ENCODE data around the gene ZNF587. TPM values are rescaled to one million over a fixed set of nuclear protein-coding genes. Genes with fewer than 3 reads are reported as not detected.
"Not testable (repeated sequence)": the region's sequence is repeated elsewhere in the genome, so short reads cannot be mapped to it uniquely, and the experiment has no call there.

ZNF587 gene
- total RNA-seq, 1 donor from 2014 or later = 46.1 TPM

DNA sequence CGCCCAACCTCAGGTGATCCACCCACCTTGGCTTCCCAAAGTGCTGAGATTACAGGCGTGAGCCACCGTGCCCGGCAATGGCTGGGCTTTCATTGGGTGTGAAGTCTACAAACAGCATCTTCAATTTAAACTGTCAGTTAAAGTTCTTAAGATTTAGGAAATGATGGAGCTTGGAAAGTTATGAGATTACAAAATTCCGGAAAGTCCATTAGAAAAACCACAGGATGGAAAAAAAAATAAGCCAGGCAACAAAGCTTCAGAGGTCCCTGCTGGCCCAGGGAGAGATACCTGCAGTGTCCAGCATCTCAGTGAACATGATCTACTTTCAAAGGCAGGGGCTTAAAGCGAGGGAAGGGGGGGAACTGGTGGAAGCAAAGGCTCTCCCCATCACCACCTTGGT, 24.1 kb upstream of the ZNF587 start:
- Mint-ChIP-seq H3K4me1 (peaks cover 27% of the 10 kb centered on the region), H3K4me3 (peak overlapping the region; percentile 56), H3K27ac (ENCODE audit: unreplicated experiment) (no peak overlapping the region), H3K9me3 (no peaks in the 10 kb centered on the region), H3K36me3 (ENCODE audit: low read depth) (peaks cover 18% of the 10 kb centered on the region), H3K27me3 (ENCODE audit: low read depth) (no peaks in the 10 kb centered on the region)
- TF ChIP-seq CTCF (conservative IDR thresholded peaks at IDR 0.05) = no peak
- no peak for DNase-seq (ENCODE audit: low read depth, low spot score)

GRCh38 chr19:57829316-57829715, 20.3 kb upstream of the ZNF587 start:
- peak overlapping the region; percentile 3 for H3K27ac Mint-ChIP-seq (ENCODE audit: unreplicated experiment)
- TF ChIP-seq CTCF (conservative IDR thresholded peaks at IDR 0.05) = no peak
- H3K9me3 Mint-ChIP-seq = no peaks in the 10 kb centered on the region
- H3K36me3 Mint-ChIP-seq (ENCODE audit: low read depth) = peaks cover 22% of the 10 kb centered on the region
- no peak for DNase-seq (ENCODE audit: low read depth, low spot score)
- H3K27me3 Mint-ChIP-seq (ENCODE audit: low read depth) = no peaks in the 10 kb centered on the region
- H3K4me1 Mint-ChIP-seq = peaks cover 27% of the 10 kb centered on the region
- H3K4me3 Mint-ChIP-seq = peak overlapping the region; percentile 94

DNA sequence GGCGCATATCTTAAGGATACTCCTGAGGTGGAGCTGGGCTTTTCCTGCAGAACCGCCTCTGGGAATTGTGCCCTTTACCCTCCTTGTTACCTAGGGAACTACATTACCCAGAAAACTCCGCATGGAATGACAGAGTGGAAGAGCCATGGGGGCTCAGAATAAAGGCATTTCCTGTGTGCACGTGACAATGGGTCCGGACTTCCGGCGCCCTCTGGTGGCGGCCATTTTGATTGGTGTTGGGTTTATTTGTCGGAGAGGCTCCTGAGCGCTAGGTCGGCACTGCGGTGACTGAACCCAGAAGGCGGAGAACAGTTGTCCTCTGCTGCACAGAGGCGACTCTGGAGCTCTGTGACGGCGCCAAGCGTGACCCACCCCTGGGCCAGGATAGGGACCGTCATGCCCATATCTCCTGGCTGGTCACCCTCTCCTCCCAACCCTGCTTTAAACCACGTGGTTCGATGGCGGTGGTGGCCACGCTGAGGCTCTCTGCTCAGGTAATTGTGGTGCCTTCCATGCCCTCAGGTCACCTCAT, 19.5 kb upstream of the ZNF587 start, which contains the start of gene ZNF587B:
Gene ZNF587B, plus strand, starts transcription at position 229 of the 532 bp plus-strand sequence. Its CDS starts 230 bp downstream, at position 459.
- TF ChIP-seq CTCF (conservative IDR thresholded peaks at IDR 0.05) = peak; percentile 67
- Mint-ChIP-seq H3K36me3 (ENCODE audit: low read depth) (peaks cover 22% of the 10 kb centered on the region), H3K4me1 (peaks cover 27% of the 10 kb centered on the region), H3K27me3 (ENCODE audit: low read depth) (no peaks in the 10 kb centered on the region), H3K9me3 (no peaks in the 10 kb centered on the region), H3K4me3 (peak within 1 kb of the TSS; percentile 94), H3K27ac (ENCODE audit: unreplicated experiment) (peak within 1 kb of the TSS; percentile 83)
- DNase-seq (ENCODE audit: low read depth, low spot score) = peak; percentile 83

DNA sequence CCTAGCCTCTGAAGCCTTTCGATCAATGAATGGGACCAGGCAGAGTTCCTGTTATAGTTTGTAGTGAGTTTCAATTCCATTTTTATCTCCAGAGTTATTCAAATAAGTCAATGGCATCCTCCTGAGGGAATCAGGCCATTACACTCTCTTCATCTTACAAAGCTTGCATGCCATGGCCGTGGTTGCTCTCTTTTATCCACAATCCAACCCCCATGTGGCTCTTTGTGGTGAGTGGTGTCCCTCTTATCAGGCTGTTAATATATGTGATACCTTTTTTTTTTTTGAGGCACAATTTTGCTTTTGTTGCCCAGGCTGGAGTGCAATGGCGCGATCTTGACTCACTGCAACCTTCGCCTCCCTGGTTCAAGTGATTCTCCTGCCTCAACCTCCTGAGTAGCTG, 12.7 kb upstream of the ZNF587 start:
- not testable (repeated sequence) for DNase-seq (ENCODE audit: low read depth, low spot score); H3K9me3 Mint-ChIP-seq; H3K27me3 Mint-ChIP-seq (ENCODE audit: low read depth); H3K4me3 Mint-ChIP-seq; H3K27ac Mint-ChIP-seq (ENCODE audit: unreplicated experiment); H3K4me1 Mint-ChIP-seq; H3K36me3 Mint-ChIP-seq (ENCODE audit: low read depth)

DNA sequence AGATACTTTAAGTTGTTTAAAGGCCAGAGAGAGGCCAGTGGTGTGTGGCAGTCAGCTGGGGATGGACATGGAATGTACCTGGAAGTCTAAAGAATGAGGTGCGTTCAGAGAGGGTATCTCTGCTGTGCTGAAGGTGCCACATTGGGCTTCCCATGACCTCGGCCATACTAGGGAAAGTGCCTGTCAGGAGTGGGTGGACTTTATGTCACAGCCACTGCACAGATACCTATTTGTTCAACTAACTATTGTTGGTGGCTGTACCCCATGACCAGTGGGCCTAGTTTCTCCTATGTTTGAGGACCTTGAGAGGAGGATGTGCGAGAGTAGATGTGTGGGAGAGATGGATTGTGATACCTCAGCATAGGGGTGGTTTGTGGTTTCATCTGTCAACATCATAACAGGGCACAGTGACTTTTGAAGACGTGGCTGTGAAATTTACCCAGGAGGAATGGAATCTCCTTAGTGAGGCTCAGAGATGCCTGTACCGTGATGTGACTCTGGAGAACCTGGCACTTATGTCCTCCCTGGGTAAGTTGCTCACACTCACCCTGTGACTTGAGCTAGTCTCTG, 11.0 kb upstream of the ZNF587 start:
- DNase-seq (ENCODE audit: low read depth, low spot score); H3K27me3 Mint-ChIP-seq (ENCODE audit: low read depth); H3K9me3 Mint-ChIP-seq; H3K36me3 Mint-ChIP-seq (ENCODE audit: low read depth); H3K27ac Mint-ChIP-seq (ENCODE audit: unreplicated experiment); H3K4me1 Mint-ChIP-seq; H3K4me3 Mint-ChIP-seq: not testable (repeated sequence)

GRCh38 chr19:57841122-57841763, 8.4 kb upstream of the ZNF587 start:
- H3K36me3 Mint-ChIP-seq (ENCODE audit: low read depth) = peaks cover 4% of the 10 kb centered on the region
- no peak for TF ChIP-seq CTCF (conservative IDR thresholded peaks at IDR 0.05)
- no peaks in the 10 kb centered on the region for H3K27me3 Mint-ChIP-seq (ENCODE audit: low read depth)
- H3K27ac Mint-ChIP-seq (ENCODE audit: unreplicated experiment) = no peak overlapping the region
- H3K4me1 Mint-ChIP-seq = no peaks in the 10 kb centered on the region
- no peak overlapping the region for H3K4me3 Mint-ChIP-seq
- no peaks in the 10 kb centered on the region for H3K9me3 Mint-ChIP-seq
- no peak for DNase-seq (ENCODE audit: low read depth, low spot score)

DNA sequence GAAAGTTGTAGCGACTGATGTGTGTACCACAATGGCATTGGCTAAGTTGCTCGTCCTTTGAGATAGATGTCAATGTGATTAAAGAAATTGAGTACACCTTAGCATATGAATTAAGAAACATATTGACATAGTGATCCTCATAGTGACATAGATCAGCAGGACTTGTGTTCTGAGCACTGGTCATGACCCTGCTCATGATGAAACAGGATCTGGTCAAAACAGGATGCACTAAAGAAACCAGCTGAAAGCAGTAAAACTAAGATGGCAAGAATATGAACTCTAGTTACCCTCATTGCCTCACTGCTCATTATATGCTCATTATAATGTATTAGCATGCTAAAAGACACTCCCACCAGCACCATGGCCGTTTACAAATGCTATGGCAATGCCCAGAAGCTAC, 2.5 kb upstream of the ZNF587 start:
- DNase-seq (ENCODE audit: low read depth, low spot score); H3K9me3 Mint-ChIP-seq; H3K4me3 Mint-ChIP-seq; H3K27ac Mint-ChIP-seq (ENCODE audit: unreplicated experiment); H3K27me3 Mint-ChIP-seq (ENCODE audit: low read depth): not testable (repeated sequence)
- Mint-ChIP-seq H3K4me1 (peaks cover 27% of the 10 kb centered on the region), H3K36me3 (ENCODE audit: low read depth) (peaks cover 19% of the 10 kb centered on the region)

- not testable (repeated sequence) for DNase-seq (ENCODE audit: low read depth, low spot score); H3K9me3 Mint-ChIP-seq; H3K27ac Mint-ChIP-seq (ENCODE audit: unreplicated experiment); H3K27me3 Mint-ChIP-seq (ENCODE audit: low read depth)
- Mint-ChIP-seq H3K4me1 (peaks cover 27% of the 10 kb centered on the region), H3K4me3 (peak overlapping the region; percentile 97), H3K36me3 (ENCODE audit: low read depth) (peaks cover 28% of the 10 kb centered on the region)
Observed at GRCh38 chr19:57849162-57849665, 445 bp upstream of the ZNF587 start.

Measured in neural crest cell (in vitro differentiated cells).